Loucy (cell line): ENCODE results near the gene STH.

Experiments
- H2AFZ ChIP-seq: fragments of 200-600 bp; sonication (generic); 2 replicates; pipeline ENCODE4 v1.6.0; 2016; ENCODE audit warnings: antibody characterized with exemption, mild to moderate bottlenecking, low read length, moderate library complexity
- H3F3A ChIP-seq: fragments of 200-600 bp; 2 replicates; pipeline ENCODE4 v1.6.0; 2016; ENCODE audit warnings: antibody characterized with exemption, low read depth, mild to moderate bottlenecking
- H3K27me3 ChIP-seq: fragments of 200-600 bp; sonication (generic); 2 replicates; pipeline ENCODE4 v1.6.1; 2014; ENCODE audit warnings: low read length, mild to moderate bottlenecking; ENCODE audit not compliant: insufficient read depth, poor library complexity, severe bottlenecking
- H3K36me3 ChIP-seq: fragments of 200-600 bp; sonication (generic); 2 replicates; pipeline ENCODE4 v1.6.1; 2016; ENCODE audit warnings: low read length; ENCODE audit not compliant: insufficient read depth
- H3K4me1 ChIP-seq: fragments of 200-600 bp; sonication (generic); 2 replicates; pipeline ENCODE4 v1.5.1; 2014; ENCODE audit warnings: low read length, mild to moderate bottlenecking; ENCODE audit not compliant: insufficient read depth, poor library complexity, severe bottlenecking
- H3K4me2 ChIP-seq: fragments of 200-600 bp; sonication (generic); 2 replicates; pipeline ENCODE4 v1.6.0; 2014; ENCODE audit warnings: antibody characterized with exemption, low read length, low read depth, mild to moderate bottlenecking; ENCODE audit not compliant: poor library complexity, severe bottlenecking
- H3K4me3 ChIP-seq: fragments of 200-600 bp; sonication (generic); 2 replicates; pipeline ENCODE4 v1.5.1; 2014; ENCODE audit warnings: low read length, mild to moderate bottlenecking, mixed read lengths; ENCODE audit not compliant: poor library complexity, severe bottlenecking
- H3K79me2 ChIP-seq: fragments of 200-600 bp; sonication (generic); 2 replicates; pipeline ENCODE4 v1.6.1; 2014; ENCODE audit warnings: low read length; ENCODE audit not compliant: insufficient read depth
- H3K9ac ChIP-seq: fragments of 200-600 bp; sonication (generic); 2 replicates; pipeline ENCODE4 v1.6.0; 2014; ENCODE audit warnings: mild to moderate bottlenecking, low read depth, low read length, moderate library complexity; ENCODE audit not compliant: poor library complexity, severe bottlenecking
- H3K9me2 ChIP-seq: fragments of 200-600 bp; sonication (generic); replicated peaks from 2 replicates; pipeline ENCODE4 v1.6.1; 2016; ENCODE audit warnings: low read depth, low read length, mixed read lengths
- H3K9me3 ChIP-seq: fragments of 200-600 bp; sonication (generic); 2 replicates; pipeline ENCODE4 v1.6.1; 2014; ENCODE audit warnings: mild to moderate bottlenecking, antibody characterized with exemption, low read length, low read depth; ENCODE audit not compliant: insufficient read depth
- H4K20me1 ChIP-seq: fragments of 200-600 bp; sonication (generic); 2 replicates; pipeline ENCODE4 v1.6.0; 2014; ENCODE audit warnings: antibody characterized with exemption, low read length, mild to moderate bottlenecking; ENCODE audit not compliant: insufficient read depth, poor library complexity, severe bottlenecking
- EZH2phosphoT487 ChIP-seq: fragments of 200-600 bp; IDR thresholded peaks from 2 replicates; pipeline ENCODE4 v1.6.1; 2018; ENCODE audit warnings: antibody characterized with exemption, mild to moderate bottlenecking, moderate library complexity, borderline replicate concordance
- TF ChIP-seq, protein P1 (sequence below): fragments of 200-600 bp; sonication (generic); conservative IDR thresholded peaks from 2 replicates; pipeline ENCODE4 v1.5.1; 2014; ENCODE audit warnings: mild to moderate bottlenecking, antibody characterized with exemption, low read length

STH gene

DNA sequence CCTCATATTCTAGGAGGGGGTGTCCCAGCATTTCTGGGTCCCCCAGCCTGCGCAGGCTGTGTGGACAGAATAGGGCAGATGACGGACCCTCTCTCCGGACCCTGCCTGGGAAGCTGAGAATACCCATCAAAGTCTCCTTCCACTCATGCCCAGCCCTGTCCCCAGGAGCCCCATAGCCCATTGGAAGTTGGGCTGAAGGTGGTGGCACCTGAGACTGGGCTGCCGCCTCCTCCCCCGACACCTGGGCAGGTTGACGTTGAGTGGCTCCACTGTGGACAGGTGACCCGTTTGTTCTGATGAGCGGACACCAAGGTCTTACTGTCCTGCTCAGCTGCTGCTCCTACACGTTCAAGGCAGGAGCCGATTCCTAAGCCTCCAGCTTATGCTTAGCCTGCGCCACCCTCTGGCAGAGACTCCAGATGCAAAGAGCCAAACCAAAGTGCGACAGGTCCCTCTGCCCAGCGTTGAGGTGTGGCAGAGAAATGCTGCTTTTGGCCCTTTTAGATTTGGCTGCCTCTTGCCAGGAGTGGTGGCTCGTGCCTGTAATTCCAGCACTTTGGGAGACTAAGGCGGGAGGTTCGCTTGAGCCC lies 11.6 kb downstream of the STH start:
- no peaks in the 10 kb centered on the region for H3K4me1 ChIP-seq
- H4K20me1 ChIP-seq, result no peaks in the 10 kb centered on the region
- H3K79me2 ChIP-seq, result no peaks in the 10 kb centered on the region
- no peak overlapping the region for H2AFZ ChIP-seq
- H3K9me2 ChIP-seq, result no peaks in the 10 kb centered on the region
- H3K9me3 ChIP-seq, result no peaks in the 10 kb centered on the region
- no peak overlapping the region for H3K4me2 ChIP-seq
- H3F3A ChIP-seq, result no peaks in the 10 kb centered on the region
- no peak overlapping the region for H3K4me3 ChIP-seq
- H3K9ac ChIP-seq, result no peak overlapping the region
- H3K27me3 ChIP-seq, result no peaks in the 10 kb centered on the region
- TF ChIP-seq, protein P1, sequence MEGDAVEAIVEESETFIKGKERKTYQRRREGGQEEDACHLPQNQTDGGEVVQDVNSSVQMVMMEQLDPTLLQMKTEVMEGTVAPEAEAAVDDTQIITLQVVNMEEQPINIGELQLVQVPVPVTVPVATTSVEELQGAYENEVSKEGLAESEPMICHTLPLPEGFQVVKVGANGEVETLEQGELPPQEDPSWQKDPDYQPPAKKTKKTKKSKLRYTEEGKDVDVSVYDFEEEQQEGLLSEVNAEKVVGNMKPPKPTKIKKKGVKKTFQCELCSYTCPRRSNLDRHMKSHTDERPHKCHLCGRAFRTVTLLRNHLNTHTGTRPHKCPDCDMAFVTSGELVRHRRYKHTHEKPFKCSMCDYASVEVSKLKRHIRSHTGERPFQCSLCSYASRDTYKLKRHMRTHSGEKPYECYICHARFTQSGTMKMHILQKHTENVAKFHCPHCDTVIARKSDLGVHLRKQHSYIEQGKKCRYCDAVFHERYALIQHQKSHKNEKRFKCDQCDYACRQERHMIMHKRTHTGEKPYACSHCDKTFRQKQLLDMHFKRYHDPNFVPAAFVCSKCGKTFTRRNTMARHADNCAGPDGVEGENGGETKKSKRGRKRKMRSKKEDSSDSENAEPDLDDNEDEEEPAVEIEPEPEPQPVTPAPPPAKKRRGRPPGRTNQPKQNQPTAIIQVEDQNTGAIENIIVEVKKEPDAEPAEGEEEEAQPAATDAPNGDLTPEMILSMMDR, result no peak
- no peak for TF ChIP-seq EZH2phosphoT487
- no peaks in the 10 kb centered on the region for H3K36me3 ChIP-seq

DNA sequence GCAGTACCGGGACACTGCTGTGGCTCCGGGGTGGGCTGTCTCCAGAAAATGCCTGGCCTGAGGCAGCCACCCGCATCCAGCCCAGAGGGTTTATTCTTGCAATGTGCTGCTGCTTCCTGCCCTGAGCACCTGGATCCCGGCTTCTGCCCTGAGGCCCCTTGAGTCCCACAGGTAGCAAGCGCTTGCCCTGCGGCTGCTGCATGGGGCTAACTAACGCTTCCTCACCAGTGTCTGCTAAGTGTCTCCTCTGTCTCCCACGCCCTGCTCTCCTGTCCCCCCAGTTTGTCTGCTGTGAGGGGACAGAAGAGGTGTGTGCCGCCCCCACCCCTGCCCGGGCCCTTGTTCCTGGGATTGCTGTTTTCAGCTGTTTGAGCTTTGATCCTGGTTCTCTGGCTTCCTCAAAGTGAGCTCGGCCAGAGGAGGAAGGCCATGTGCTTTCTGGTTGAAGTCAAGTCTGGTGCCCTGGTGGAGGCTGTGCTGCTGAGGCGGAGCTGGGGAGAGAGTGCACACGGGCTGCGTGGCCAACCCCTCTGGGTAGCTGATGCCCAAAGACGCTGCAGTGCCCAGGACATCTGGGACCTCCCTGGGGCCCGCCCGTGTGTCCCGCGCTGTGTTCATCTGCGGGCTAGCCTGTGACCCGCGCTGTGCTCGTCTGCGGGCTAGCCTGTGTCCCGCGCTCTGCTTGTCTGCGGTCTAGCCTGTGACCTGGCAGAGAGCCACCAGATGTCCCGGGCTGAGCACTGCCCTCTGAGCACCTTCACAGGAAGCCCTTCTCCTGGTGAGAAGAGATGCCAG lies 12.9 kb downstream of the STH start:
- H4K20me1 ChIP-seq, result no peaks in the 10 kb centered on the region
- H3K9me2 ChIP-seq, result no peaks in the 10 kb centered on the region
- H3K27me3 ChIP-seq, result no peaks in the 10 kb centered on the region
- no peaks in the 10 kb centered on the region for H3K79me2 ChIP-seq
- no peaks in the 10 kb centered on the region for H3F3A ChIP-seq
- H3K36me3 ChIP-seq, result no peaks in the 10 kb centered on the region
- TF ChIP-seq, protein P1, result no peak
- TF ChIP-seq EZH2phosphoT487, result no peak
- H3K9ac ChIP-seq, result no peak overlapping the region
- no peaks in the 10 kb centered on the region for H3K9me3 ChIP-seq
- H3K4me3 ChIP-seq, result no peak overlapping the region
- H3K4me2 ChIP-seq, result no peak overlapping the region
- H2AFZ ChIP-seq, result no peak overlapping the region
- H3K4me1 ChIP-seq, result no peaks in the 10 kb centered on the region

DNA sequence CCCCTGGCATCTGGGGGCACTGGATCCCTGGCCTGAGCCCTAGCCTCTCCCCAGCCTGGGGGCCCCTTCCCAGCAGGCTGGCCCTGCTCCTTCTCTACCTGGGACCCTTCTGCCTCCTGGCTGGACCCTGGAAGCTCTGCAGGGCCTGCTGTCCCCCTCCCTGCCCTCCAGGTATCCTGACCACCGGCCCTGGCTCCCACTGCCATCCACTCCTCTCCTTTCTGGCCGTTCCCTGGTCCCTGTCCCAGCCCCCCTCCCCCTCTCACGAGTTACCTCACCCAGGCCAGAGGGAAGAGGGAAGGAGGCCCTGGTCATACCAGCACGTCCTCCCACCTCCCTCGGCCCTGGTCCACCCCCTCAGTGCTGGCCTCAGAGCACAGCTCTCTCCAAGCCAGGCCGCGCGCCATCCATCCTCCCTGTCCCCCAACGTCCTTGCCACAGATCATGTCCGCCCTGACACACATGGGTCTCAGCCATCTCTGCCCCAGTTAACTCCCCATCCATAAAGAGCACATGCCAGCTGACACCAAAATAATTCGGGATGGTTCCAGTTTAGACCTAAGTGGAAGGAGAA lies 13.5 kb downstream of the STH start:
- no peak overlapping the region for H3K4me3 ChIP-seq
- H3K9me3 ChIP-seq, result no peaks in the 10 kb centered on the region
- no peaks in the 10 kb centered on the region for H3K36me3 ChIP-seq
- TF ChIP-seq, protein P1, result no peak
- no peak for TF ChIP-seq EZH2phosphoT487
- no peaks in the 10 kb centered on the region for H3K79me2 ChIP-seq
- no peaks in the 10 kb centered on the region for H3K9me2 ChIP-seq
- no peak overlapping the region for H3K9ac ChIP-seq
- no peaks in the 10 kb centered on the region for H3F3A ChIP-seq
- no peak overlapping the region for H2AFZ ChIP-seq
- H4K20me1 ChIP-seq, result no peaks in the 10 kb centered on the region
- H3K4me2 ChIP-seq, result no peak overlapping the region
- no peaks in the 10 kb centered on the region for H3K4me1 ChIP-seq
- H3K27me3 ChIP-seq, result no peaks in the 10 kb centered on the region
